BJ (cell line): ENCODE results near the gene SCFD2. TPM values are rescaled to one million over a fixed set of nuclear protein-coding genes. Genes with fewer than 3 reads are reported as not detected.

Experiments
- CTCF ChIA-PET: fragments of 350-600 bp; formaldehyde crosslinking; extraction: SDS; loops from one replicate; lab custom pipeline; 2021; ENCODE audit warnings: antibody characterized with exemption, inconsistent platforms; lab: Yijun Ruan, JAX
- POLR2A ChIA-PET: fragments of 300-600 bp; sonication (Branson Sonifier 250); formaldehyde crosslinking; extraction: SDS; loops from one replicate; lab custom pipeline; 2021; ENCODE audit warnings: antibody characterized with exemption; lab: Charles Lee
- DNase-seq: peaks from one replicate; pipeline ENCODE4 v3.0.0-alpha.2; 2011; ENCODE audit warnings: low read depth
- H3K27me3 ChIP-seq: 2 replicates; pipeline ENCODE4 v1.6.0; 2011; ENCODE audit warnings: low read length; ENCODE audit not compliant: control insufficient read depth, insufficient read depth
- H3K36me3 ChIP-seq: 2 replicates; pipeline ENCODE4 v1.5.1; 2011; ENCODE audit warnings: low read length; ENCODE audit not compliant: control insufficient read depth, insufficient read depth
- H3K4me3 ChIP-seq: 2 replicates; pipeline ENCODE4 v1.5.1; 2011; ENCODE audit warnings: low read depth, mild to moderate bottlenecking, control low read depth, low read length
- polyA plus RNA-seq: library from polyadenylated mRNA; depleted of rRNA; stranded (reverse); fragments of >200 nt; gene quantifications from 2 replicates; pipeline ENCODE4 v1.2.3, GENCODE V29; 2011
- TF ChIP-seq, protein P1 (sequence below): IDR thresholded peaks from 2 replicates; pipeline ENCODE4 v1.5.1; 2011; ENCODE audit warnings: low read depth, mild to moderate bottlenecking, control low read depth, inconsistent platforms, low read length, moderate library complexity; ENCODE audit not compliant: insufficient read depth

The SCFD2 gene
- polyA plus RNA-seq, 1 experiment: 17.4 TPM

DNA sequence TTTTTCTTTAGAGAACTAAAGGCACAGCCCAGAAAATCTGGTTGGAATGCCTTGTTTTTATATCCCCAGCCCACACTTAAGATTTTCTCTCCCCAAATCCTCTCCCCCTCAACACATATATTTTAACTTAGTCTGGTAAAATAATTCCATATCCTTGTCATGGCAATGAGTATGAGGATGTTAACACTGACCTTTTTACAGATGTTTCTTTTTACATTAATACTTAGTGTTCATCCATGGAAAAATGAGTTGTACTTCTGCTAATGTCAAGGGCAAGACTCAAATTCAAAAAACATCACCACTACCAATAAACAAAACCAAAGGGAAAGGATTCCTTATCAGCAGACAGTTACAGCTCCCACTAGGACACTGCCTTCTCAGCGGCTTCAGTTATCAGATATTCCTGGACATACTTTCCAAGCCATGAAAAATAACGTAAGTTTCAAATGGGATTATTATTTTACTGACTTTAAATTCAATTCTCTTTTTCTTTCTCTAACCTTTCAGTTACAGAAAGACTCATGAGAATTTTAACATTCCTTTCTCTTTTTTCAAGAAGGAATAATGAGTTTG lies 420.4 kb downstream of the SCFD2 start:
- Histone ChIP-seq H3K27me3 (no peaks in the 10 kb centered on the region), H3K36me3 (no peaks in the 10 kb centered on the region), H3K4me3 (no peak overlapping the region)
- POLR2A ChIA-PET: no interaction called here
- TF ChIP-seq, protein P1, sequence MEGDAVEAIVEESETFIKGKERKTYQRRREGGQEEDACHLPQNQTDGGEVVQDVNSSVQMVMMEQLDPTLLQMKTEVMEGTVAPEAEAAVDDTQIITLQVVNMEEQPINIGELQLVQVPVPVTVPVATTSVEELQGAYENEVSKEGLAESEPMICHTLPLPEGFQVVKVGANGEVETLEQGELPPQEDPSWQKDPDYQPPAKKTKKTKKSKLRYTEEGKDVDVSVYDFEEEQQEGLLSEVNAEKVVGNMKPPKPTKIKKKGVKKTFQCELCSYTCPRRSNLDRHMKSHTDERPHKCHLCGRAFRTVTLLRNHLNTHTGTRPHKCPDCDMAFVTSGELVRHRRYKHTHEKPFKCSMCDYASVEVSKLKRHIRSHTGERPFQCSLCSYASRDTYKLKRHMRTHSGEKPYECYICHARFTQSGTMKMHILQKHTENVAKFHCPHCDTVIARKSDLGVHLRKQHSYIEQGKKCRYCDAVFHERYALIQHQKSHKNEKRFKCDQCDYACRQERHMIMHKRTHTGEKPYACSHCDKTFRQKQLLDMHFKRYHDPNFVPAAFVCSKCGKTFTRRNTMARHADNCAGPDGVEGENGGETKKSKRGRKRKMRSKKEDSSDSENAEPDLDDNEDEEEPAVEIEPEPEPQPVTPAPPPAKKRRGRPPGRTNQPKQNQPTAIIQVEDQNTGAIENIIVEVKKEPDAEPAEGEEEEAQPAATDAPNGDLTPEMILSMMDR: no peak
- no peak for DNase-seq
- CTCF ChIA-PET: interaction anchor here (1.0 to 1.5 kb wide), 2 partner anchors 11 to 12 kb away, joined by 5 to 6 read pairs; no protein-coding TSS in a partner anchor

DNA sequence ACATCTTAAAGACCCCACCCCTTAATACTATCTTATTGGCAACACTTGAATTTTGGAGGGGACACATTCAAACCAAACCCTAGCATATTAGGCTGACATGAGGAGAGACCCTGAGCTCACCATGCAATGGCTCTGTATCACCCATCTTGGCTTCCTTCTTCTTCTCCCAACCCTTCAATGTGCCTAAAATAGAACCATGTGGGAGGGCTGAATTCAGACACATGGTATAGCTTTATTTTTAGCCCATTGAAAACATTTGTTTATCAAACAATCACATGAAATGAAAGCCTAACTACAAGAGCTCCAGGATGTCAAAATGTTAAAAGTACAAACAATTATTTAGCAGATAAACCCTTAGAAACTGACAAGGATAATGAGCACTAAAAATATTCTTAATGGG lies 422.2 kb downstream of the SCFD2 start:
- Histone ChIP-seq H3K36me3 (no peaks in the 10 kb centered on the region), H3K27me3 (no peaks in the 10 kb centered on the region), H3K4me3 (no peak overlapping the region)
- CTCF ChIA-PET: interaction anchor here (0.6 to 3.0 kb wide), 6 partner anchors 9 to 231 kb away, joined by 3 to 9 read pairs (median 4); no protein-coding TSS in a partner anchor
- POLR2A ChIA-PET: no interaction called here
- DNase-seq: no peak
- TF ChIP-seq, protein P1: no peak

DNA sequence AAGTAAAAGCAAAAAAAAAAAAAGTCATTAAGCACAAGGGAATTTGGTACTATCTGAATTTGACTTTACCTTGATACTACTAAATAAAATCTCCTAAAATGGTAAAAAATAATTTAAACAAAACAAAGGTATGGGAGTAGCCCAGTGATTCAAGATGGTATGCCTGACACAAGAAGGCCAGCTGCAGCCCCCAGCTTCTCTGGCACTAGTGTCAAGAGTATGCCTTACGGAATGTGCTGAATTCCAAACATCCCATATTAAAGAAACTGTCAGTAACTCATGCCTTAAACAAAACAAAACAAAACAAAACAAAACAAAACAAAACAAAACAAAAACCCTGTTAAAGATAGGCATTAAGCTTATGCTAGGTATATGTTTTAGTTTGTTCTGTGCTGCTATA lies 422.9 kb downstream of the SCFD2 start:
- no peaks in the 10 kb centered on the region for H3K27me3 ChIP-seq
- H3K4me3 ChIP-seq: no peak overlapping the region
- CTCF ChIA-PET: interaction anchor here (0.6 to 3.0 kb wide), 6 partner anchors 8 to 231 kb away, joined by 3 to 9 read pairs (median 4); no protein-coding TSS in a partner anchor
- POLR2A ChIA-PET: no interaction called here
- TF ChIP-seq, protein P1: no peak
- DNase-seq: no peak
- no peaks in the 10 kb centered on the region for H3K36me3 ChIP-seq

DNA sequence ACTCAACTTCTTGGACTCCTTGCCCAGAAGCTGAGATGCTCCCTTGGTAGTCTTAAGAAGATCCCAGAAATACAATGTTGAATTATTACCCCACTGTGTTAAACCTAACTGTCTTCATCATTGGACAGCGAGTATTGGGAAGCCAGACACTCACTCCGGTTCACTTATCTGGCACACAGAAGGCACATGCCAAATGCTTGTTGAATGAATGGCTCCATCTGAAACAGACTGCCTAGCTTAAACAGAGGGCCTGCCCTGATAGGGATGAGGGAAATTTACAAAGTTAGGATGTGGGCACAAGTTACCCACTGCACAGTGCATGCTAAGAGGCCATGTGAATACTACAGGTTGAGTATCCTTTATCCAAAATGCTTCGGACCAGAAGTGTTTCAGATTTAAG lies 424.4 kb downstream of the SCFD2 start:
- ChIA-PET CTCF (interaction anchor here (1.0 to 3.0 kb wide), 2 partner anchors 8 to 9 kb away, joined by 3 to 9 read pairs; no protein-coding TSS in a partner anchor), POLR2A (interaction anchor here (1.0 kb wide), 1 partner anchor 219 kb away, joined by 4 read pairs; no protein-coding TSS in a partner anchor)

DNA sequence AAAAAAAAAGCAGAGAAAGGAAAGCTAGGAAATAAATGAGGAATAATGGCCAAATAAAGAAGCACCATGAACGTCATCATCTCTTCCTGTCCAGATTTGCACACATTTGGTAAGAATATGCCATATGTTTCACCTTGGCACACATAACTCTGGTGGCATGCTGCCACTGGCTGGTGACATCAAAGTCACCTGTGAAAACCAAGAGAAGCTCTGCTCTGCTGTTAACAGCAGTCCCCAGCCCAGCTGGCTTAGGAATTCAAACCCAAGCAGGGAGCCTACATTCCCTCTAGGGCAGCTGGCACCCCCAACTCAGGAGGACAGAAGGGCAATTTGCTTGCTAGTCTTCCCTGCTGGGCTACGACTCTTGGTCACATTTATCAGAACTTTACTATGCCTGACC lies 426.1 kb downstream of the SCFD2 start:
- TF ChIP-seq, protein P1: no peak
- CTCF ChIA-PET: no interaction called here
- DNase-seq: no peak
- no peak overlapping the region for H3K4me3 ChIP-seq
- POLR2A ChIA-PET: no interaction called here
- H3K27me3 ChIP-seq: no peaks in the 10 kb centered on the region
- H3K36me3 ChIP-seq: no peaks in the 10 kb centered on the region; the same call in 1 of the 2 replicates

More for the DNA sequence above, 424.4 kb downstream of the SCFD2 start:
- no peak overlapping the region for H3K4me3 ChIP-seq
- no peaks in the 10 kb centered on the region for H3K27me3 ChIP-seq
- TF ChIP-seq, protein P1: no peak
- H3K36me3 ChIP-seq: no peaks in the 10 kb centered on the region; the same call in 1 of the 2 replicates
- DNase-seq: no peak
